Measurements from ENCODE around the gene INTS14. TPM values are rescaled to one million over a fixed set of nuclear protein-coding genes. Genes with fewer than 3 reads are reported as not detected.

INTS14 gene
- total and polyA plus RNA-seq, 2 of the 8 experiments (the other 6 are each of a cell fraction or from before 2014, with no cell fraction given): 33.1 to 33.7 TPM

- peaks cover 0 to 4% (median 2%) of the 10 kb centered on the region in 4 experiments; a peak in 3 of 7 replicates for H3K4me1 ChIP-seq (replicated peaks in 1 of 4; ENCODE audit: control insufficient read depth in 3 of 4, insufficient read depth in 4 of 4, low read length in 3 of 4)
- H2AK5ac ChIP-seq (ENCODE audit: low read depth, low read length): no peak within 1 kb of the TSS
- no peaks in the 10 kb centered on the region for H3K79me1 ChIP-seq (ENCODE audit: low read depth, low read length)
- no peaks in the 10 kb centered on the region for H3K36me3 ChIP-seq (ENCODE audit: control insufficient read depth in 2 of 4, insufficient read depth in 4 of 4, low read length in 3 of 4)
- H4K5ac ChIP-seq (ENCODE audit: insufficient read length, low read depth, low read length): no peak within 1 kb of the TSS
- 95% methylated on average over 6 of the region's 6 CpGs; no CpG with 5 or more reads in 1 of the 2 experiments for WGBS, 2 experiments (ENCODE audit: extremely low coverage in 1 of 2, insufficient coverage in 1 of 2, insufficient read length in 1 of 2, insufficient replicate concordance in 2 of 2, low coverage in 1 of 2, low lambda C conversion rate in 2 of 2, missing lambda C conversion rate in 1 of 2)
- ChIA-PET POLR2A (ENCODE audit: partially characterized antibody) (interaction anchor here (3.2 kb wide), 1 partner anchor 10 kb away, joined by 25 read pairs; the partner anchor contains the start of gene INTS14), CTCF (ENCODE audit: partially characterized antibody) (interaction anchor here (1.7 to 2.3 kb wide), 3 partner anchors 17 to 203 kb away, joined by 5 to 7 read pairs (median 6); no protein-coding TSS in a partner anchor)
- no peaks in the 10 kb centered on the region for H3K9me3 ChIP-seq (ENCODE audit: insufficient read depth in 2 of 2, low read depth in 1 of 2, low read length in 1 of 2)
- no peak within 1 kb of the TSS for H2BK20ac ChIP-seq (ENCODE audit: low read length)
- no peaks in the 10 kb centered on the region for H3K27me3 ChIP-seq (replicated peaks in 1 of 4; ENCODE audit: control insufficient read depth in 3 of 4, extremely low read depth in 1 of 4, insufficient read depth in 3 of 4, low read length in 3 of 4)
- no peak within 1 kb of the TSS for H3K27ac ChIP-seq (ENCODE audit: low read depth, low read length)
- H3K9ac ChIP-seq (replicated peaks in 1 of 4; ENCODE audit: extremely low read depth in 1 of 4, low read depth in 3 of 4, low read length in 3 of 4): no peak within 1 kb of the TSS
- no peak within 1 kb of the TSS for H2BK12ac ChIP-seq (ENCODE audit: low read depth, low read length)
- no peak within 1 kb of the TSS for H2BK5ac ChIP-seq (ENCODE audit: low read depth, low read length)
- no peak within 1 kb of the TSS for H3K14ac ChIP-seq (ENCODE audit: insufficient read length)
- no peak within 1 kb of the TSS for H2BK120ac ChIP-seq (replicated peaks; ENCODE audit: low read depth, low read length)
- no peak within 1 kb of the TSS for H3K23ac ChIP-seq (ENCODE audit: insufficient read length)
- no peak for TF ChIP-seq SIRT6 (IDR thresholded peaks at IDR 0.05; ENCODE audit: low read length)
- TF ChIP-seq NANOG (IDR thresholded peaks at IDR 0.05; ENCODE audit: insufficient read depth, low read depth, low read length, poor library complexity, severe bottlenecking): no peak
- TF ChIP-seq CBX5 (IDR thresholded peaks at IDR 0.05; ENCODE audit: low read depth, low read length): no peak
- no peak for TF ChIP-seq TAF7 (optimal IDR thresholded peaks at IDR 0.05; ENCODE audit: borderline replicate concordance, low read depth, low read length)
- no peak for TF ChIP-seq RNF2 (IDR thresholded peaks at IDR 0.05; ENCODE audit: borderline replicate concordance, low read depth, low read length, missing control alignments, poor library complexity, severe bottlenecking)
- no peak for TF ChIP-seq SP2 (IDR thresholded peaks at IDR 0.05; ENCODE audit: low read length)
- no peak for TF ChIP-seq NRF1 (IDR thresholded peaks at IDR 0.05; ENCODE audit: low read depth, low read length)
- FAIRE-seq (no peak), DNase-seq (ENCODE audit: low read depth in 1 of 2, low spot score in 2 of 2) (no peak)
- H2BK15ac ChIP-seq (ENCODE audit: low read length): no peak within 1 kb of the TSS
- no peak within 1 kb of the TSS for H3K4ac ChIP-seq (replicated peaks; ENCODE audit: insufficient read length, low read depth, low read length)
- H4K8ac ChIP-seq (ENCODE audit: extremely low read depth, insufficient read depth, low read length): no peak within 1 kb of the TSS
- H4K91ac ChIP-seq (replicated peaks; ENCODE audit: insufficient read length, low read length): no peak within 1 kb of the TSS
- no peak within 1 kb of the TSS for H3K4me2 ChIP-seq (ENCODE audit: insufficient read depth in 1 of 2, low read depth in 2 of 2, low read length in 2 of 2)
- no peak within 1 kb of the TSS for H3K18ac ChIP-seq (ENCODE audit: extremely low read depth, low read length)
- H3K79me2 ChIP-seq (ENCODE audit: control insufficient read depth in 1 of 2, insufficient read depth in 2 of 2, low read length in 2 of 2): no peaks in the 10 kb centered on the region
- H4K20me1 ChIP-seq (replicated peaks in 1 of 2; ENCODE audit: control insufficient read depth in 1 of 2, insufficient read depth in 2 of 2, low read length in 2 of 2): no peaks in the 10 kb centered on the region
- no peak within 1 kb of the TSS for H3K56ac ChIP-seq (replicated peaks; ENCODE audit: insufficient read length, low read depth, low read length)
- no peak within 1 kb of the TSS for H3K4me3 ChIP-seq (ENCODE audit: extremely low read depth in 1 of 4, insufficient read depth in 2 of 4, low read depth in 3 of 4, low read length in 4 of 4)
- no peak within 1 kb of the TSS for H2AFZ ChIP-seq (ENCODE audit: low read length)
- H3K23me2 ChIP-seq (ENCODE audit: low read depth, low read length): no peaks in the 10 kb centered on the region
These were observed 10.7 kb upstream of the INTS14 start, which contains the start of gene SLC24A1 for GRCh38 chr15:65621638-65622037. SLC24A1 (plus strand) TSS chr15:65621938; CDS start chr15:65624081, 2,143 bp downstream.
